ENCODE data around the gene CCDC88B.

Gene CCDC88B, protein sequence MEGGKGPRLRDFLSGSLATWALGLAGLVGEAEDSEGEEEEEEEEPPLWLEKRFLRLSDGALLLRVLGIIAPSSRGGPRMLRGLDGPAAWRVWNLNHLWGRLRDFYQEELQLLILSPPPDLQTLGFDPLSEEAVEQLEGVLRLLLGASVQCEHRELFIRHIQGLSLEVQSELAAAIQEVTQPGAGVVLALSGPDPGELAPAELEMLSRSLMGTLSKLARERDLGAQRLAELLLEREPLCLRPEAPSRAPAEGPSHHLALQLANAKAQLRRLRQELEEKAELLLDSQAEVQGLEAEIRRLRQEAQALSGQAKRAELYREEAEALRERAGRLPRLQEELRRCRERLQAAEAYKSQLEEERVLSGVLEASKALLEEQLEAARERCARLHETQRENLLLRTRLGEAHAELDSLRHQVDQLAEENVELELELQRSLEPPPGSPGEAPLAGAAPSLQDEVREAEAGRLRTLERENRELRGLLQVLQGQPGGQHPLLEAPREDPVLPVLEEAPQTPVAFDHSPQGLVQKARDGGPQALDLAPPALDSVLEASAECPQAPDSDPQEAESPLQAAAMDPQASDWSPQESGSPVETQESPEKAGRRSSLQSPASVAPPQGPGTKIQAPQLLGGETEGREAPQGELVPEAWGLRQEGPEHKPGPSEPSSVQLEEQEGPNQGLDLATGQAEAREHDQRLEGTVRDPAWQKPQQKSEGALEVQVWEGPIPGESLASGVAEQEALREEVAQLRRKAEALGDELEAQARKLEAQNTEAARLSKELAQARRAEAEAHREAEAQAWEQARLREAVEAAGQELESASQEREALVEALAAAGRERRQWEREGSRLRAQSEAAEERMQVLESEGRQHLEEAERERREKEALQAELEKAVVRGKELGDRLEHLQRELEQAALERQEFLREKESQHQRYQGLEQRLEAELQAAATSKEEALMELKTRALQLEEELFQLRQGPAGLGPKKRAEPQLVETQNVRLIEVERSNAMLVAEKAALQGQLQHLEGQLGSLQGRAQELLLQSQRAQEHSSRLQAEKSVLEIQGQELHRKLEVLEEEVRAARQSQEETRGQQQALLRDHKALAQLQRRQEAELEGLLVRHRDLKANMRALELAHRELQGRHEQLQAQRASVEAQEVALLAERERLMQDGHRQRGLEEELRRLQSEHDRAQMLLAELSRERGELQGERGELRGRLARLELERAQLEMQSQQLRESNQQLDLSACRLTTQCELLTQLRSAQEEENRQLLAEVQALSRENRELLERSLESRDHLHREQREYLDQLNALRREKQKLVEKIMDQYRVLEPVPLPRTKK (N-terminal part only)

DNA sequence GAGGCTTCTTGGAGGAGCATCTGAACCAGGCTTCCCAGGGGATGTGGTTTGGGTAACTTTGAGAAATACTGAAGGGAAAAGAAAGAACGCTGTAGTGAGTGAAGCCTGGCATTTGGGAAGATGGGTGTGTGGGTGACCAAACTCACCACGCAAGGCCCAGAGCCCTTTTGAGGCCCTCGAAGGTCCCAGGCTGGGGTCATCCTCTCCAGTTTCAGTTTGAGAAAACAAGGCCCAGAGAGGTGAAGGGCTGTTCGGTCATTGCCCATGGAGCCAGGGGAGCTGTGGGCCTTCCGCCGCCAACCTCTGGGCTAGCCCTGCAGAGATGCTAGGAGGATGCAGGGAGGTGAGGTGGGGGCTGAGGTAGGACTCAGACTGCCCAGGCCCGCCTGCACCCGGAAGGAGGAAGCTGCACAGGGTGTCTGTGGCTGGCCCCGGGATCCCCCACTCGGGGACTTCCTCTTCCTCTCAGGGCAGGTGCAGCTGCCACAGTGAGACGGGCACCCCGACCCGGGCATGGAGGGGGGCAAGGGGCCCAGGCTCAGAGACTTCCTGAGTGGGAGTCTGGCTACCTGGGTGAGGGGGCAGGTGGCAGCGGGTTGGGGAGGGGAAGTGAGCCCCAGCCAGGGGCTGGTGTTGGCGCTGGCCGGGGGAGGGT is at the start of gene CCDC88B:
Gene CCDC88B, plus strand, starts transcription at position 451 of the 655 bp plus-strand sequence. Its CDS starts 63 bp downstream, at position 514.
- peak; percentile 51 for DNase-seq

DNA sequence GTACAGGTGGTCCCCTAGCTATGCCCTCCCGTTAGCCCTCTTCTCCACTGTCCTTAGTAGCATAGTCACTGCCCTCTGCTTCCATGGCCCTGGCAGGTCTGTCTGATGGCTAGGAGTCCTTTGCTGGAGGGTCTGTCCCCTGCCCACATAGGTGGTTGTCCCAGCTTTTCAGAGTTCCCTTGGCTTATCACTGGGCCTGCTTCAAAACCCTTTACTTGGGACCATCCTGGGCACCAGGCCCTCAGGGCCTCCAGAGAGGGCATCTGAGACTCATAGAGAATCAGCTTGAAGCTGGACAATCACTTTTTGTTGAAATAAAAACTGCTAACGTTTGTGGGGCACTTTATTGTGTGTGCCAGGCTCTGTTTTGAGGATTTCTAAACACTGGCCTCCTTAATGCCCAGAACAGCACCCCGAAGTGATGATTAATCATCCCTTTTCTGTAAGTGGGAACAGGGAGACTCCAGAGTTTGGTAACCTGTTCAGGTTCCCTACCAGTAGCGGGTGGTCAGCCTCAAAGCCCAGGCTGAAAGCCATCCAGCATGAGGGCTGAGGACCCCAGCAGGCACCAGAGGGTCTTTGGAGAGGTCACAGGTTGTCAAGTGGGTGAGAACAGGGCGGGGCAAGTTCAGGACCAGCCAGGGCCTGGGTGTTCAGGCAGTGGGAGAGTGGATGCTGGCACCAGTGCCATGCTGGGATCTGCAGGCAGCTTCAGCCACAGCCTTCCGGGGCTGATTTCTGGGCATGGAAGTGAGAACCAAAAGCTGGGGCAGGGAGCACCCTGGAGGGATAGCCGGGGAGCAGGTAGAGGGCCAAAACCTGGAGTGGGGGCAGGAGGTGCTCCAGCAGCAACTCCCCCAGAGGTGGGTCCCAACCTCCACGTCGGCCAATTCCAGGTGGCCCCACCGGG is 49.4 kb upstream of the CCDC88B start:
- no peak for DNase-seq

- DNase-seq: no peak
Observed at GRCh38 chr11:64291262-64291751, 48.7 kb upstream of the CCDC88B start, which contains the start of gene KCNK4. KCNK4 (plus strand) TSS chr11:64291302; CDS start chr11:64293019, 1,717 bp downstream.

GRCh38 chr11:64291752-64292459 is 48.1 kb upstream of the CCDC88B start:
- DNase-seq: no peak

DNA sequence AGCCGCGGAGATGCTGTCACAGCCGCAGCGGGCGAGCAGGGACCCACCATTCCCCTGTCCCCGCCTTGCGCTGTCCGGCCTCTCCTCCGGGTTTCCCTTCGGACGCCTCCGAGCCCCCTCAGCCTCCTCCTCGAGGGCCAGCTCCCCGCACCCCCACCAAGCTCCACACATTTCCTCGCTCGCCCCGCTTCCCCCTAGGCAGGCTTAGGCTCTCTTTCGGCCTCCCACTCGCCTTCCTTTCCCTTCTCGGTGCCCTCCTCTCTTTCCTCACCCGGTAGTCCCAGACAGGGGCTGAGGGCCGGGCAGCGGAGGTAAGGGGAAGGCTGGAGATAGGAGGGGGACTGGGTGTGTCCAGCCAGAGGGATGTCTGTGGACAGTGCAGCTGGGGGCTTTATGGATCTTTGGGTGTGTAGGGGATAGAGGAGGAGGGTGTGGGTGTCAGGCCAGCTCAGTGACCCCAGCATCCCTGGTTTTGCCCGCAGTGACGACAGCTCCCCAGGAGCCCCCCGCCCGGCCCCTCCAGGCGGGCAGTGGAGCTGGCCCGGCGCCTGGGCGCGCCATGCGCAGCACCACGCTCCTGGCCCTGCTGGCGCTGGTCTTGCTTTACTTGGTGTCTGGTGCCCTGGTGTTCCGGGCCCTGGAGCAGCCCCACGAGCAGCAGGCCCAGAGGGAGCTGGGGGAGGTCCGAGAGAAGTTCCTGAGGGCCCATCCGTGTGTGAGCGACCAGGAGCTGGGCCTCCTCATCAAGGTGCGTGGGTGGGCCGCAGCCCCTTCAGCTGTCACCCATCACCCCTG is 47.3 kb upstream of the CCDC88B start:
- DNase-seq: peak; percentile 24

GRCh38 chr11:64294774-64295173 is 45.2 kb upstream of the CCDC88B start:
- no peak for DNase-seq

- no peak for DNase-seq
Observed at GRCh38 chr11:64295760-64296159, 44.2 kb upstream of the CCDC88B start.

DNA sequence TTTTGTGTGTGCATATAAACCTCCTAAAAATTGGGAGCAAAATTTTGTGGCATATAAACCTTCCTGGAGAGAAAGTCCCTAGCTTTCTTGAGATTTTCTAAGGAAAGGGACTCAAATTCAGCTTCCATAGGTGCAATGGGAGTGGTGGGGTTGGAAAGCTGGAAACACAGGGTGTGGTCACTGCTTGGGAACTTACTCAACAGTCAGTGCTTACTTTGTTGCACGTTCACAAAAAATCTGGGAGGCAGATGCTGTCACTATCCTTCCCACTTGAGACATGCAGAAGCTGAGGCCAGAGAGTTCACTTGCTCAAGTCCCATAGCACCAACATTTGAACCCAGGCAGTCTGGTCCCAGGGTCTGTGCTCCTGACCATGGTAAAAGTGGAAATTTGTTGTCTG is 43.8 kb upstream of the CCDC88B start:
- DNase-seq: no peak

GRCh38 chr11:64296830-64297698 is 42.9 kb upstream of the CCDC88B start:
- DNase-seq: peak; percentile 26

DNA sequence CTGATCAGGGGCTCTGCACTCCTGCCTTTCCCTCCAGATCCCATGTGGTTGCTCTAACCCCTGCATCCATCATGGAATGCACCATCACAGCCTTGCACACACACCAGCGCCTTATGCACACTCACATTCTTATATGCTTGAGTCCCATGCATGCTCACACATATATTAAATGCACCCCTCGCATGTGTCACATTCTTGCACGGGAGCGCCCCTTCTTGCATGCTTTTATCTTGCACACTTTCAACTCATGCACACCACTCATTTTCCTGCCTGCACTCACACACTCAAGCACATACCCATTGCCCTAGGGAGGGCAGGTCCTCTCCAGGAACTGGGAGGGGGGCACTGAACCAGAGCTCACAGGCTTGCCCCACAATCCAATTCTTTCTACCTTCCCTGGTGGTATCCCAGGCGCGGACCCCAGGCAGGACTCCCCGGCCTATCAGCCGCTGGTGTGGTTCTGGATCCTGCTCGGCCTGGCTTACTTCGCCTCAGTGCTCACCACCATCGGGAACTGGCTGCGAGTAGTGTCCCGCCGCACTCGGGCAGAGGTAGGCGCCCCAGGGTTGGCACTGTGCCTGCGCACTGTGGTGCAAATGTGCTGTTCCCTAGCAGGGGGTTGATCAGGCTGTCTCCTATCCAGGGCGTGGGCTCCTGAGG is 42.2 kb upstream of the CCDC88B start:
- DNase-seq: no peak

GRCh38 chr11:64298966-64299846 is 40.8 kb upstream of the CCDC88B start:
- DNase-seq: peak; percentile 51

- no peak for DNase-seq
Observed at GRCh38 chr11:64299847-64300648, 40.0 kb upstream of the CCDC88B start, which contains the start of gene CATSPERZ. CATSPERZ (plus strand) TSS chr11:64300358; CDS start chr11:64300411, 53 bp downstream.

GRCh38 chr11:64303109-64304031 is 36.6 kb upstream of the CCDC88B start:
- DNase-seq: peak; percentile 27

GRCh38 chr11:64304032-64304315 is 36.0 kb upstream of the CCDC88B start:
- DNase-seq: no peak
